Measurements from ENCODE around the gene DLGAP4.

DNA sequence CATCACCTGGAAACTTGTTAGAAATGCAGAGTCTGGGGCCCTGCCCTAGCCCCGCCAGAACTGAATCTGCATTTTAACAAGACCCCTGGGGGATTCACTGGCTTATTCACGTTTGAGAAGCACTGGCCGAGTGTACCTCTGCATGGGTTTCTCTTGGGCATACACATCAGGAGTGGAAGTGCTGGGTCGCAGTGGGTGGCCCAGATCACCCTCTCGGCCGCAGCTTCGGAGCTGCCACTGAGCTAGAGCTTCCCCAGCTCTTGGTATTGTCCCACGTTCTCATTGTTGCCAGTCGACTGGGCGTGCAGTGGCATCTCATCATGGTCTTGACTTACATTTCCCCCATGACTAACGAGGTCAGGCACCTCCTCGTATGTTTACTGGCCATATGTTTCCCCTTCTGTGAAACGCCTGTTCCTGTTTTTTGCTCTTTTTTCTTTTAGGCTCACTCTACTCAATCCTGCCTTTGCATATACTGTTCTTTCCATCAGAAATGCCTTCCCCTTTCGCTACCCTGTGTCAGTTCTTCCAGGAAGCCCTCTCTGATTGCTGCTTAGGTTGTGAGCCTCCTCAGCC, 3.0 kb upstream of the DLGAP4 start:
- TF ChIP-seq, protein P1, sequence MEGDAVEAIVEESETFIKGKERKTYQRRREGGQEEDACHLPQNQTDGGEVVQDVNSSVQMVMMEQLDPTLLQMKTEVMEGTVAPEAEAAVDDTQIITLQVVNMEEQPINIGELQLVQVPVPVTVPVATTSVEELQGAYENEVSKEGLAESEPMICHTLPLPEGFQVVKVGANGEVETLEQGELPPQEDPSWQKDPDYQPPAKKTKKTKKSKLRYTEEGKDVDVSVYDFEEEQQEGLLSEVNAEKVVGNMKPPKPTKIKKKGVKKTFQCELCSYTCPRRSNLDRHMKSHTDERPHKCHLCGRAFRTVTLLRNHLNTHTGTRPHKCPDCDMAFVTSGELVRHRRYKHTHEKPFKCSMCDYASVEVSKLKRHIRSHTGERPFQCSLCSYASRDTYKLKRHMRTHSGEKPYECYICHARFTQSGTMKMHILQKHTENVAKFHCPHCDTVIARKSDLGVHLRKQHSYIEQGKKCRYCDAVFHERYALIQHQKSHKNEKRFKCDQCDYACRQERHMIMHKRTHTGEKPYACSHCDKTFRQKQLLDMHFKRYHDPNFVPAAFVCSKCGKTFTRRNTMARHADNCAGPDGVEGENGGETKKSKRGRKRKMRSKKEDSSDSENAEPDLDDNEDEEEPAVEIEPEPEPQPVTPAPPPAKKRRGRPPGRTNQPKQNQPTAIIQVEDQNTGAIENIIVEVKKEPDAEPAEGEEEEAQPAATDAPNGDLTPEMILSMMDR (IDR thresholded peaks at IDR 0.05; ENCODE audit: low read length): no peak
- TF ChIP-seq EZH2 (optimal IDR thresholded peaks at IDR 0.05; ENCODE audit: low read depth, low read length) (no peak), EZH2phosphoT487 (IDR thresholded peaks at IDR 0.05; ENCODE audit: low read length) (no peak)
